Brain pericyte (primary cell): ENCODE data around the gene FGD5.

Experiments
- DNase-seq: peaks from one replicate; pipeline ENCODE4 v3.0.0-alpha.2; 2012; ENCODE audit warnings: low read depth, low spot score

Gene FGD5

GRCh38 chr3:14787630-14788029 lies 31.1 kb upstream of the FGD5 start:
- DNase-seq: no peak

- no peak for DNase-seq
Measured at GRCh38 chr3:14788644-14789043, 30.1 kb upstream of the FGD5 start.

GRCh38 chr3:14789221-14789620 lies 29.5 kb upstream of the FGD5 start:
- DNase-seq: no peak

- no peak for DNase-seq
Measured at GRCh38 chr3:14789640-14790285, 29.0 kb upstream of the FGD5 start.

- no peak for DNase-seq
Measured at GRCh38 chr3:14791343-14791945, 27.3 kb upstream of the FGD5 start.

GRCh38 chr3:14792691-14793121 lies 26.1 kb upstream of the FGD5 start:
- DNase-seq: no peak

- no peak for DNase-seq
Measured at GRCh38 chr3:14793126-14793857, 25.5 kb upstream of the FGD5 start.

GRCh38 chr3:14793858-14794234 lies 24.9 kb upstream of the FGD5 start:
- DNase-seq: no peak

GRCh38 chr3:14794435-14794834 lies 24.3 kb upstream of the FGD5 start:
- DNase-seq: no peak

- no peak for DNase-seq
Measured at GRCh38 chr3:14795996-14796395, 22.8 kb upstream of the FGD5 start.

GRCh38 chr3:14796403-14797077 lies 22.2 kb upstream of the FGD5 start:
- DNase-seq: no peak

GRCh38 chr3:14797731-14798130 lies 21.0 kb upstream of the FGD5 start:
- no peak for DNase-seq

- DNase-seq: no peak
Measured at GRCh38 chr3:14798231-14798630, 20.5 kb upstream of the FGD5 start.

- DNase-seq: no peak
Measured at GRCh38 chr3:14799146-14799545, 19.6 kb upstream of the FGD5 start.

- DNase-seq: no peak
Measured at GRCh38 chr3:14801031-14801430, 17.7 kb upstream of the FGD5 start.

- no peak for DNase-seq
Measured at GRCh38 chr3:14801668-14802380, 16.9 kb upstream of the FGD5 start.

- no peak for DNase-seq
Measured at GRCh38 chr3:14802381-14802731, 16.4 kb upstream of the FGD5 start.

GRCh38 chr3:14803101-14803980 lies 15.4 kb upstream of the FGD5 start:
- DNase-seq: no peak

- no peak for DNase-seq
Measured at GRCh38 chr3:14803981-14804834, 14.6 kb upstream of the FGD5 start.
